GM19455 (cell line): ENCODE results near the gene NOL12.
"Not testable (repeated sequence)": the region's sequence is repeated elsewhere in the genome, so short reads cannot be mapped to it uniquely, and the experiment has no call there.

Source experiments
- ATAC-seq: cut with Tn5 transposase; IDR thresholded peaks from one replicate; pipeline ENCODE4 v1.9.1; 2021; ENCODE audit not compliant: unreplicated experiment

Gene NOL12

GRCh38 chr22:37686002-37686982, at the start of gene NOL12:
Gene NOL12 (plus strand): TSS chr22:37686343. CDS start chr22:37686393, 50 bp downstream.
- peak; percentile 79 for ATAC-seq

- no peak for ATAC-seq
Observed at GRCh38 chr22:37636949-37637273, 49.2 kb upstream of the NOL12 start.

GRCh38 chr22:37638391-37639069, 47.6 kb upstream of the NOL12 start:
- no peak for ATAC-seq

GRCh38 chr22:37639070-37639760, 46.9 kb upstream of the NOL12 start, which contains the start of gene SH3BP1:
Gene SH3BP1 (plus strand): TSS chr22:37639669. CDS start chr22:37639788, 119 bp downstream.
- no peak for ATAC-seq

- ATAC-seq = no peak
Observed at GRCh38 chr22:37639771-37640590, 46.2 kb upstream of the NOL12 start.

- no peak for ATAC-seq
Observed at GRCh38 chr22:37640591-37641560, 45.3 kb upstream of the NOL12 start.

- no peak for ATAC-seq
Observed at GRCh38 chr22:37641561-37641949, 44.6 kb upstream of the NOL12 start.

GRCh38 chr22:37643225-37643847, 42.8 kb upstream of the NOL12 start:
- ATAC-seq = no peak

- ATAC-seq = no peak
Observed at GRCh38 chr22:37647317-37647716, 38.8 kb upstream of the NOL12 start.

GRCh38 chr22:37647928-37648327, 38.2 kb upstream of the NOL12 start:
- ATAC-seq = no peak

GRCh38 chr22:37650463-37651136, 35.5 kb upstream of the NOL12 start:
- ATAC-seq = no peak

GRCh38 chr22:37654563-37655251, 31.4 kb upstream of the NOL12 start:
- ATAC-seq = no peak

- ATAC-seq = no peak
Observed at GRCh38 chr22:37655252-37655563, 30.9 kb upstream of the NOL12 start.

GRCh38 chr22:37656583-37656982, 29.6 kb upstream of the NOL12 start:
- not testable (repeated sequence) for ATAC-seq

- ATAC-seq = no peak
Observed at GRCh38 chr22:37657590-37658132, 28.5 kb upstream of the NOL12 start.

GRCh38 chr22:37658133-37659065, 27.7 kb upstream of the NOL12 start, which contains the start of gene PDXP:
Gene PDXP (plus strand): TSS chr22:37658723. CDS start chr22:37658783, 60 bp downstream.
- peak; percentile 76 for ATAC-seq
